ENCODE data around the gene OR51M1.

DNA sequence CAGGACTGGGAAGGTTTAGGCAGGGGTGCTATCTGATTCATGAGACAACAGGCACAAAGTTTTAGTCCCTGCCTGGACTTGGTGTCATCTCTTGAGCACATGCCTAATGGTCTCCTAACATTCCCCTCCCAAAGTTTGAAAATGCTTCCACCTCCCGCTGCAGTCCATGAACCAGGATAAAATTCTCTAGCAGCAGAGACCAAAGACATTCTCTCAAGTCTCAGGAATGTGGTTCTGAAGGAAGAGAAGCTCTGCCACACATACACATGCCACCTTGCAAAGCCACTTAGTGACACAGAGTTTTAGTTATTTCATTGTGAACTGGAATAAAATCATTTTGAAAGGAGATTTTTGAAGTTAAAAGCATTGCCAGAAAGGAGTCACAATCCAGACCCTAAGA, 16.8 kb upstream of the OR51M1 start:
- TF ChIP-seq EZH2 (IDR thresholded peaks at IDR 0.05; ENCODE audit: borderline replicate concordance, low read depth, low read length, severe bottlenecking) (no peak), FOS (IDR thresholded peaks at IDR 0.05; ENCODE audit: borderline replicate concordance, insufficient read depth, low read length) (no peak), MAX (IDR thresholded peaks at IDR 0.05; ENCODE audit: insufficient read depth, insufficient read length) (no peak), POLR2AphosphoS5 (IDR thresholded peaks at IDR 0.05; ENCODE audit: insufficient read depth, low read depth, low read length) (no peak)
- TF ChIP-seq, protein P1, sequence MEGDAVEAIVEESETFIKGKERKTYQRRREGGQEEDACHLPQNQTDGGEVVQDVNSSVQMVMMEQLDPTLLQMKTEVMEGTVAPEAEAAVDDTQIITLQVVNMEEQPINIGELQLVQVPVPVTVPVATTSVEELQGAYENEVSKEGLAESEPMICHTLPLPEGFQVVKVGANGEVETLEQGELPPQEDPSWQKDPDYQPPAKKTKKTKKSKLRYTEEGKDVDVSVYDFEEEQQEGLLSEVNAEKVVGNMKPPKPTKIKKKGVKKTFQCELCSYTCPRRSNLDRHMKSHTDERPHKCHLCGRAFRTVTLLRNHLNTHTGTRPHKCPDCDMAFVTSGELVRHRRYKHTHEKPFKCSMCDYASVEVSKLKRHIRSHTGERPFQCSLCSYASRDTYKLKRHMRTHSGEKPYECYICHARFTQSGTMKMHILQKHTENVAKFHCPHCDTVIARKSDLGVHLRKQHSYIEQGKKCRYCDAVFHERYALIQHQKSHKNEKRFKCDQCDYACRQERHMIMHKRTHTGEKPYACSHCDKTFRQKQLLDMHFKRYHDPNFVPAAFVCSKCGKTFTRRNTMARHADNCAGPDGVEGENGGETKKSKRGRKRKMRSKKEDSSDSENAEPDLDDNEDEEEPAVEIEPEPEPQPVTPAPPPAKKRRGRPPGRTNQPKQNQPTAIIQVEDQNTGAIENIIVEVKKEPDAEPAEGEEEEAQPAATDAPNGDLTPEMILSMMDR (IDR thresholded peaks at IDR 0.05; ENCODE audit: extremely low read depth in 1 of 2, insufficient read depth in 1 of 2, low read depth in 1 of 2, low read length in 2 of 2) = no peak

Data from endothelial cell of umbilical vein (primary cell).